ELR (cell line): Measurements from ENCODE around the gene ZBP1.

Source experiments
- DNase-seq: peaks from one replicate; pipeline ENCODE4 v3.0.0-alpha.2; 2015; ENCODE audit warnings: low read depth

The ZBP1 gene, protein sequence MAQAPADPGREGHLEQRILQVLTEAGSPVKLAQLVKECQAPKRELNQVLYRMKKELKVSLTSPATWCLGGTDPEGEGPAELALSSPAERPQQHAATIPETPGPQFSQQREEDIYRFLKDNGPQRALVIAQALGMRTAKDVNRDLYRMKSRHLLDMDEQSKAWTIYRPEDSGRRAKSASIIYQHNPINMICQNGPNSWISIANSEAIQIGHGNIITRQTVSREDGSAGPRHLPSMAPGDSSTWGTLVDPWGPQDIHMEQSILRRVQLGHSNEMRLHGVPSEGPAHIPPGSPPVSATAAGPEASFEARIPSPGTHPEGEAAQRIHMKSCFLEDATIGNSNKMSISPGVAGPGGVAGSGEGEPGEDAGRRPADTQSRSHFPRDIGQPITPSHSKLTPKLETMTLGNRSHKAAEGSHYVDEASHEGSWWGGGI

DNA sequence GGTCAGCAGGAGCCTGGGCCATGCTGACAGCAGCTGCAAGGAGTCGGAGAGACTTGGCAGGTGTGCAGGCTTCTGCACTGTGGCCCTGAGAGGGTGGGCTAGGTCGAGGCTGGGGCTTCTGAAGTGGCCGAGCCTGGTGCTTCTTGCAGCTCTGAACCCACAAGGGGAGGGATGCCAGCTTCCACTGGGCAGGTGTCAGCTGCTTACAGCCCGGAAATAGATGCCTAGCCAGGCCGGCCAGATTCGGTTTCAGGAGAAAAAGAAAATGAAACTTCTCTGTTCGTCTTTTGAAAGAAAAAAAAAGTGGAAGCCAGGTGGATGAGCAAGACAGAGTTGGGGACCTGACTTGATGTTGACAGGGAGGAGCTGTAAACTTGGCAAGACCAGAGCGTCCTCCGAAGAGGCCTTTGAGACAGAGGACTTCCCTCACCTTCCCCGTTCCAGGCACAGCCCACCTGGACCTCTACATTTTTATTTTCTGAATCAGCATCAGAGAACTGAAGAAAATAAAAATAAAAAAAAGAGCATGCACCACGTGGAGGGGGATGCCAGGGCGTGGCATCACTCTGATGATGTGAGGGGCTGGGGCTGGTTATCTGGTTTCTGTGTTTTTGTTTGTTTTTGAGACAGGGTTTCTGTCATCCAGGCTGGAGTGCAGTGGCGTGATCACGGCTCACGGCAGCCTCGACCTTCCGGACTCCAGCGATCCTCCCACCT, at the start of gene ZBP1:
Gene ZBP1, minus strand, starts transcription at position 153 of the 717 bp plus-strand sequence. Its CDS starts 131 bp downstream, at position 22.
- no peak for DNase-seq

DNA sequence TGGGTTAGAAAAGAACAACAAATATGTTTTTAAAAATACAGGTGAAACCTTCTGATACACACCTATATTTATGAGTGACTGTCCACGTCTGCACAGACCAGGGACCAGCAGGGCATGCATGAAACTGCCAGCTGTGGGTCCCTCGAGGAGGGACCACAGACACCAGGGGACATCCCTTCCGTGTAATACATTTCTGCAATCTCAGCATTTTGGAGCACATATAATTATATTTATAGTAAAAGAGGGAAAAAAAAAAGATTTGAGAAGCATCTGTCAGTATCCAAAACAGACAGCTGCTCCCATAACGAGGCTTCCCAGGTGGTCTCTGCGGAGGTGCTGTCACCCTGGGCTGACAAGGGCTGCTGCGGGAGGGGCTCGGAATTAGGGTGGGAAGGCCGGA, 49.4 kb upstream of the ZBP1 start:
- DNase-seq = no peak

DNA sequence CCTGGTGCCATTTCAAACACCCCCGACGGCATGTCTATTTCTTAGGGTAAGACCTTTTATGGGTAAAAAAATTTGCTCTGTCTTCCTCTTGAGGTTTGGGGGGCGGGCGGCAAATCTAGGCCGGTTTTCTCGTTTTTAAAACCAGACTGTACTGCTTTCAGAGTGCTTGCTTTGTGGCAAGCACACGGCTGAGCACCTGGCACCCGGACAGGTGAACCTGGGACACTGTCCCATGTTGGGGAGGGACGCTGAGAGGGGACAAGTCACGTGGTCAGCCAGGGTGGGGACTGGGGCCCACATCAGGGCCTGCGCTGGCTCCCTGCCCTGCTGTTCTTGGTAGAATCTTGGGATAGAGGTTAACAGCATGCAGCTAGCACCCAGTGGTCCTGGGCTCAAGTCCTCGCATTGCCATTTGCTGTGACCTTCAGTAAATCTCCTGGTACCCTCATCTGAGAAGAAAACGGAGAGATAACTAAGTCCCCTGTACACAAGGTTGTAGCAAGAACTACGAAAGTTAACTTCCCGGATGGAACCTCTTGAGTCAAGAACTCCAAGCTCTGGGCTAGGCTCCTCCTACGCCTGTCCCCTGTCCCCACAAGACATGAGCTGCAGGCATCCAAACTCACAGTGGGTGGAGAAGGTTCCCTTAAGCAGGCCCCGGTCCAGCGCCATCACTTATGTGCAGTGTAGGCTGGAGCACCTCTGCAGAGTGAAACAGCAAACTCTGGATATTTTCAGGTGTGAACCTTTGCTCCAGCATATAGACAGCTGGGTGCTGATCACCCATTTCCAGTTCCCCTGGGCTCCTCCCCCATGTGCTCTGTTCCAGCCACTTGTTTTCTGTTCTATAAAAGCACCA, 47.9 kb upstream of the ZBP1 start:
- DNase-seq = no peak

DNA sequence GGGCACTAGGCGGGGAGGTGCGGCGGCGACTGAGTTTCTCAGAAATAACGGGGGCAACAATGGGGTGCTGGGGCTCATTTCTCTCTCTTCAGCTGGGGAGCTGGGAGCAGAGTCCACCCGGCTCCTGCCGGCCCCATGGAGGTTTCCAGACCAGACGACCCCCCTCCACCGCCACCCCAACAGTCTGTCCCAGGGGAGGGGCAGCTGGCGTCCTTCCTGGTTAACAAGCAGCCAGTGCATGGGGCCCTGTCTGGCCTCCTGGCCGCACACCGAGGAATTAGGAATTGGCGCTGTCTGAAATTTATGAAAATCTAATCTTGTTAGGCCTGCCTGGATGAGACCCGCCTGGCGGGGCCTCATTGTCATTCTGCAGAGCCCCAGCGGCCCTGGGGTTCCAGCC, 47.2 kb upstream of the ZBP1 start:
- no peak for DNase-seq

DNA sequence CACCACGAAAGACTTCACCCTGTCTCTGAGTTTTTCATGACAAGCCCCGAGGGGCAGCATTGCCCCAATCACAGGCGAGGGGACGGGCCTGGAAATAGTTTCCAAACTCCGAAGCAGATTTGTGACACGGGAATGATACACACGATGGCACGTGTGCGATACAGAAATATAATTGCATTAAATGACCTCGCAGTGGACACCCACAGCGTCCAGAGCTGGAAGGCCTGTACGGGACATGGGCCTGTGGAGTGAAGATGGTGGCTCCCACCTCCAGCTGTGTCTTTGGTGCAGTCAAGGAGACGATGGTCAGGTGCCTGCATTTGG, 46.6 kb upstream of the ZBP1 start:
- DNase-seq = no peak

DNA sequence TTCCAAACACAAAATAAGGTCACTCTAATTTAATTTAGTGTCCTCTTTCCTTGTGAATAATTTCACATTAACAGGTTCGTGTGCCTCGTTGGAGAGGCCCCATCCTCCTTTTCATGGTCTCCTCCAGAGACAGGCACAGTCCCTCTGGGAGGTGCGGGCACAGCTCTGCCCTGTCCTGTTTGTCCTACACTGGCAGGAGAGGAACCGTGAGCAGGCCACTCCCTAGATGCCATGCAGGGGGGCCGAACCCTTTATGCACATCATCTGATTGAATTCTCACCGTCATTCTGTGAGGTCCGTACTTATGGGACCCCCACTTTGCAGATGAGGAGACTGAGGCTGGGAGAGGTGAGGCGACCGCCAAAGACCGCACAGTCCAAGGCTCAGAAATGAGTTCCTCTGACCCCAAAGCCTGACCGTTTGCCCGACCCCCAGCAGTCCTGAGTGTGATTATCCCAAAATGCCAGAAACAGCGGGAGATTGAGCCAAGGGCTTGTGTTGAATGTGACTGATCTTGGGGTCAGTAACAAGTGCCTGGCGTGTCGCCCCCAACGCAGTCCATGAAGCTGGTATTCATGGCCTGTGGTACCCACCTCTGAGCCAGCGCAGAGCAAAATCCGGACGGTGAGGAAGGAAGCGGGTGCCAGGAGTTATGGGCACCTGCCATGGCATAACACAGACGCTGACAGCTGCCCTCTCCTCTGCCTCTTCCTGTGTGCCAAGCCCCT, 46.0 kb upstream of the ZBP1 start:
- no peak for DNase-seq

DNA sequence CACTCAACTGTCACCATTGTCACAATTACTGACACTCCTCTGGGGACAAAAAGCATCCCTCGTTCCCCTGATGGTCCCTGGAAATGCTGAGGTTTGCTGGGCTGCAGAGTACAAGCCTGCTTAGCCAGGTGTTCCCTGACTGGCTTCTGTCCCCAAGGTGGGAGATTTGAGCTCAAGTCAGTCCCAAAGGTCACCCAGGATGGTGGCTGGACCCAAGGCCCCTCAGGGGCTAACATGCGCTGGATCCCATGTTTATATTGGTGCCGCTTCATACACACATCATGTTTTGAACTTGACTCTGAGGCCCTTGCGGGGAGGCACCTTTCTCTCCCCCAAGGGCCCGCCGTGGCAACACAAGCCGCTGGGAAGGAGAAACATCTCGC, 45.4 kb upstream of the ZBP1 start:
- no peak for DNase-seq

DNA sequence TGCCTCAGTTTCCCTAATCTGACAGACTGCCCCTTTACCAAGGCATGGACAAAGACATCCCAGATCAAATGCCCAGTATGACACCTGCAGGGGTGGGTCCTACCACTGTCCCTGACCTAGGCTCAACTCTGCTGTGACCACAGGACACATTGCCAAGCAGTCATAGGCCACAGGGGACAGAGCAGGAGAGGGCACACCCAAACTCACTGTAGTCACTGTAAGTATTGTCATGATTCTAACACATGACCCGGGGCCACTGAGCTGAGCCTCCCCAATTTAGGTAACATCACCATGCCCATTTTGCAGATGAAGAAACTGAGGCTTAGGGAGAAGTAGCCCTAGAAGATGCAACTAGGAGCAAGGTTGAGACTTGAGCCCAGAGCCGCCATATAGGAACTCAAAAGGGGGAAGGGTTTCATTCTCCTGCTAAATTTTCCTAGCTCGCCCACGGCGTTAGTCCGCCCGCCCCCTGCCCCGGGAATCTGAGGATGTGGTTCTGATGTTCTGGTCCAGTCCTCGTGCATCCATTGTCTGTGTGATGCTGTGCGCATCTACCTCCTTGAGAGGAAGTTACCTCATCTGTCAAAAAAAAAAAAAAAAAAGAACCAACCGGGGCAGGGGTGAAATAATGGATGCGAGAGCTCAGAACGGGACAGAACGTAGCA, 44.8 kb upstream of the ZBP1 start:
- no peak for DNase-seq

DNA sequence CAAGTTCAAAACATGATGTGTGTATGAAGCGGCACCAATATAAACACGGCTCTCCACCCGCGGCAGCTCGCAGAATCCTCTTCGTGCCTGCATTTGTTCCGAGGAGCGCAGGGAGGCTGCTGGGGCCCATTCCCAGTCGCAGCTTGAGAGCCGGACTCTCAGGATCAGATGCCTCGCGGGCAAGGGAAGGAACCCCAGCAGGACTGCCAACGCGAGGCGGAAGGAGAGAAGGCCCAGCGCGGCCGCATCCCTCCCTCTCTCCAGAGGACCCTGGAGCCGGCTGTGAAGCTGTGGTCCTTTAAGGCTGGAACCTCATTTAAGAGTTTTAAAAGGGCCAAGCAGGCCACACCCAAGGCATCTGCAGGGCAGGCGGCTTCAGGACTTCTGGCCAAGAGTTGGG, 44.2 kb upstream of the ZBP1 start:
- no peak for DNase-seq

DNA sequence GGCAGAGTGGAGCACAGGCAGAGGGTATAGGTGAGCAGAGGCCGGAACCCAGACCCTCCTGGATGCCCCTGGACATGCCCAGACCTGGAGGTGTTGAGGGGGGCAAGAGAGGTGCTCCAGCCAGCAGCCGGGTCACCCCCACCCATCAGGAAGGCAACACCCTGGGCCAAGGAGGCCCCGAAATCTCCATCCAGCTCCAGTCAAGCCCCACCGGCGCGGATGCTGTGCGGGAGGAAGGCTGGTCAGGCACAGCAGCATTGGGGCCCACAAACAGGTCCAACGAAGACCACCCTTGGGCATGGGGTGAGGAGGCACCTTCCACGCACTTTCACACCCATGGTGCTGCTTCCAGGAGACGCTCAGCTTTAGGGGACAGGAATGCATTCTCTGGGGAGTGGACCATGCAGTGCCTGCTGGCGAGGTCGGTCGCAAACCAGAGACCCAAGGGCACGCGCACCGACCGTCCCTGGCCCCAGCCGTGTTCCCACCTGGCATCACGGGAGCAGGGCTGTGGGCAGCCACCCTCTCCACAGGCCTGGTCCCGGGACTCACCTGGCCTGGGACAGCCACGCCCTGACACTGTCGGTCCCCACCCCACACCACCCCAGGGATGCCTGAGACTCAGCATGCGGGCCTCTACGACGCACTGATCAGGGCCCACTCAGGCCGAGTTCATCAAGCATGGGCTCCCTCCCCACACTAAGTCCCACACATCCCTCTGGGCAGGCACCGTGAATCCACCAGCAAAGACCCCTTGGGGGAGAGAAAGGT, 43.6 kb upstream of the ZBP1 start:
- DNase-seq = no peak

DNA sequence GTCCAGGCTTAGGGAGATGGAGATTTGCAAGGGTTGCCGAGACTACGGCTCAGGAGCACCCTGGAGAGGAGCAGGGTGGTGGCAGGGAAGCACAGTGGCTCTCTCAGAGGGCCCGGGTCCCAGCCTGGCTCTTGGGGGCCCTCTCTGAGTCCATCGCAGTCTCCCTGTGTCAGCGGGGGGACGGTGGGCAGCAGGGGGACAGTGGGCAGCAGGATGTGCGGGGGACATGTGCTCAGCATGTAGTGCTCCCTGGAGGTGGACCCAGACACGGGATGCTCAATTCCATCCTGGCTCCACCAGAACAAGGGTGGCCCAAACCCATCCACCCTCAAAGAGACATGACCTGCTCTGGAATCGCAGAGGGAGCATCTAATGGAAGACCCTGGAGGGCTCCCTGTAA, 43.0 kb upstream of the ZBP1 start:
- DNase-seq = no peak

DNA sequence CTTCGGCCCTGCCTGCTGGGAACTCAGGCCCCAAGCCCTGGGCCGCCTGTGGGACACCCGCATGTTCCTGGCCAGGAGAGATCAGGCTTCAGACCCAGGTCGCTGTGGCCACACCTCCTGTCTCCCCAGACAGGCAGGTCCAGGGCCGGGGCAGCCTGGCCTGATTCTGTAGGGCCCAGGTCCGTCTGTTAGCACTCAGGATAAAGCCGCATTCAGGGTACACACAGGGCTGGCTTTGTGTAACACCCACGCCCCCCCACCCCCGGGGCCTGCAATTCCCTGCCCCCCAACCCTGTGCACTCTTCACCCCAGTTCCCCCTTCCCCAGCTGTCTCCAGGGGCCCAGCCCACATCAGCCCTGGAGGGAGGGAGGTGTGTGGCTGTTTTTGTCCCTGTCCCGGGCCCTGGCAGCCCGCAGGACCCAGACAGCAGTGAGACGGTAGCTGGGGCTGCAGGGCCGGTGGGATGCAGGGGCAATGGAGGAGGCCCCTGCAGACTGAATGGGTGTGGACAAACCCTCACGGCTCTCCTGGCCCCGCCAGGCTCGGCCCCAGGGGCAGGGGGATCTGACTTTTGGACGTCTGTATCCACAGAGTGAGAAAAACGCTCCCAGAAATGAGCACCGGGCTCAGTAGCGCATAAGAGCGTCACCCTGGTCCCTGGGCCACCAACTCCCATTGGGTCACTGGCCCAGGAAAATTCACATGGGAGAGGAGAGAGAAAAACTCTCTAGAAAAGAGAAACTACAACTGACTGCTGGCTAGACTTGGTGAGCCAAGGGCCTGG, 42.4 kb upstream of the ZBP1 start:
- DNase-seq = no peak

DNA sequence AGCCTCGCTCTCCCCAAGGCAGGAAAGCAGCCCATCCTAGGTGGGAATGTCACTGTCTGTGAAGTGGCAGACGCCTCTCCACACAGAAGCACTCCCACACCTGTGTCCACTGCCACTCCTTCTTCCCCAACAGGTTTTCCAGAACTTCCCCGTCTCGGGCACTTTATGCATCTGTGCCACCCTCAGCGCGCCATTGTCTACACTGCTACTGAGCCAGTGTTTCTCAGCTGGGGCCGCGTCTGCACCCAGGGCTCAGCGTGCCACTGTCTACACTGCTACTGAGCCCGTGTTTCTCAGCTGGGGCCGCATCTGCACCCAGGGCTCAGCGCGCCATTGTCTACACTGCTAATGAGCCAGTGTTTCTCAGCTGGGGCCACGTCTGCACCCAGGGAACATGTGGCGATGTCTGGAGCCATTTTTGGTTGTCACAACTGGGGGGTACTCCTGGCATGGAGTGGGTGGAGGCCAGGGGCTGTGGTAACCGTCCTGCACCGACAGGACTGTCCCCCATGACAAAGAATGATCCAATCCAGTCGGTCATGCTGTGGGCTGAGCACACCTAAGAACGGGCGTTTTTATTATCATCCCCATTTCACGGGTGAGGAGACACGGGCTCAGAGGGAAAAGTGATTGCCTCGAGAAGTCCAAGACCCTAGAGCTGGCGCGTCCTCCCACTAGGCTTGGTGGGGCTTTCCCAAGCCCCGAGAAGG, 41.7 kb upstream of the ZBP1 start:
- no peak for DNase-seq

DNA sequence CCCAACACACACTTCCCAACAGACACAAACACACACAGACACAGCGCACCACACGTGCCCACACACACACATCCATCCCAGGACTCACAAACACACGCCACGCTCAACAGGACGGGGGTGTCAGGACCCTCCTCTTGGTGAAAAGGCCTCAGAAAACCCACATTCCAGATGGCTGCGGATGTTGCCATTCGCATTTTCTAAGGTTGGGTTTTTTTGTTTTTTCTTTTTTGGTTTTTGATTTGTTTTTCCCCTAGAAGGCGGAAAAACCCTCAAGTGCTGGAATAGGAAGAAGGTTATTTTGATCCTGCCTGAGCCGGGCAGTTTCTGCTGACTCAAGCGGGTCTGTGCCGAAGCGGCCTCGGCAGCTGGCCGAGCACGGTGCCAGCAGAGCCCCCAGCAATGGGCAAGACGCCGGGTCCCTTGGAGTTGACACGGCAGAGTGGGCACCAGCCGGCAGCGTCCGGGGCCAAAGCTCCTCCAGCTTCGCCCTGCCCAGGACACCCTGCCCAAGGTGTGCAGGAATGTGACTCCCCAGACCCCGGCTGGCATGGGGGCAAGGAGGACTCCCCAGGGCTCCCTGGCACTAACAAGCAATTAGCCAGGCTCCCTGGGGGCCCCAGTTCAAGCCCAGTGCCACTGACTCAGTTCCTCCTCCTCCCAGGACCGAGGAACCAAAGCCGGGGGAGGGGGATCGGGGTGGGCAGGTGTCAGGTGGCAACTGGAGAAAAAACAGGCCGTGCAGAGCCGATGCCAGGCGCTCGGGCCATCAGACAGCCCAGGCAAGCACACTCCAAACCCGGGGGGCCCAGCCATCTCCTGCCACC, 40.9 kb upstream of the ZBP1 start:
- no peak for DNase-seq

DNA sequence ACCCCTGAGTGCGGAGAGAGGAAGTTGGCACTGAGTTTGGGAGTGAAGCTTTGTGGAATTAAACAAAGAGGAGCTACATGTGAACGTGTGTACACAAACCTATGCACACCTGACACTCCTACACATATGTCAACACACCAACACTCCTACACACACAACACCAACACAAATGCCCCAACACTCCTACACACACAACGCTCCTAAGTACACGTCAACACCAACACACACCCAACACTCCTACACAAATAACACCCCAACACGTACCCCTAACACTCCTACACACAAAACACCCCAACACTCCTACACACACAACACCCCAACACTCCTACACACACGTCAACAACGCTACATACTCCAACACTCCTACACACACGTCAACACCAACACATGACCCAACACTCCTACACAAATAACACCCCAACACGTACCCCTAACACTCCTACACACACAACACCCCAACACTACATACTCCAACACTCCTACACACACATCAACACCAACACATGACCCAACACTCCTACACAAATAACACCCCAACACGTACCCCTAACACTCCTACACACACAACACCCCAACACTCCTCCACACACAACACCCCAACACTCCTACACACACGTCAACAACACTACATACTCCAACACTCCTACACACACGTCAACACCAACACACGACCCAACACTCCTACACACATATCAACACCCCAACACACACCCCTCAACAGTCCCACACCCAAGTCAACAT, 40.1 kb upstream of the ZBP1 start:
- DNase-seq = no peak

DNA sequence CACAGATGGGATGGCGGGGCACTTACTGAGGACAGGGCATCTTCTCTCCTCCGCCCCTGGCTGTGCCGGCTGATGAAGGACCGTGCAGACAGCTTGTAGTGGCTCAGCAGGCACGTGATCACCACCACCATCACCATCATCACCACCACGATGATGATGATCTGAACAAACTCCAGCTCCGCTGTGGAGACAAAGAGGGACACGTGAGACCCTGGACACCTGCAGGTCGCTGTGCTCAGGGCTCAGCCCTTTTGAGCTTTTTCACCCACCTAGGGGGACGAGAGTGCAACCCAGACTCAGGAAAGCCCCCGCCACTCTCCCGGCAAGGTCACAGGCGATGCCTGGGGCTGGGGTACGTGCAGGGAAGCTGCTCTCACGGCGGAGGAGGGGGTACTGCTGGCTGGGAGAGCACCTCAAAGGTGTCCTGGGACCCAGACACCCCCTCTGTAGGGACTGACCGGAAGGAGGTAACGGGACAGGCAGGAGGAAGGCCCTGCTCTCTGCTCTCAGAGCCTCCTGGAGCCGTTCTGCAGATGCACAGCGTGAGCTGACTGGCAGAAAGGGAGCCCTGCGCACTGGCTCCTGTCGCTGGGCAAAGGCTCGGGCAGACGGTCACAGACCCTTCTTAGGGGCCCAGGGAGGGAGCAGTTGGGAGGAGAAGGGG, 39.4 kb upstream of the ZBP1 start:
- DNase-seq = no peak

DNA sequence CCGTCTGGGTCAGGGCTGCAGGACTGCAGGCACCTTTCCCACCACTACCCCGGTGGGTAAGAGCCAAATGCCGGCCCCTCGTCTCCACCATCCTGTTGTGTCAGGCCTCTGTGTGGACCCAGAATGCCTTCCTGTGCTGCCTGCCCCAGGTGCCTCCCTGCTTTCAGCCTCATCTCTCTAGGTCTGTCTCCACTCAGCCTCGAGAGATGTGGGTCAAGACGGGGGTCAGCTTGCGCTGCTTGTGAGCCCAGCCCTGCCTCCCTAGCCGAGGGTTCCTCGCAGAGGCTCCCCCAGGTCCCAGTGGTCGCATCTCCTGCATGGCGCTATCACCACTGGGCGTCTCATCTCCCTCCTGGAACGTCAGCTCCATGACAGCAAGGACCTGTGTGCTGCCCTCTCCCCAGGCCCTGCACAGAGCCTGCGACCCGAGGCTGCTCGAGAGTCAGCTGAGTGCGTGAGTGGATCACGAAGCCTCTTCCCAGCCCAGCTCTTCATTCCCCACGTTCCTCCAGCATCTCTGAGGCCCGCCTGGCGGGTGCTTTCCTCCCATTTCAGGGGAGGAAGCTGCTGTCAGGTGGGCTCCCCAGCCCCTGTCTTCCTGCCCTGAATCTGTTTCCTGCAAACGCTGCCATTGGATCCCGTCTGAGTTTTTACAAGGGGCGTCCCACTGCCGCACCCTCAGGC, 38.7 kb upstream of the ZBP1 start:
- DNase-seq = no peak
